Activated T-cell treated with anti-CD3 and anti-CD28 coated beads for 4 hours (primary cell): ENCODE data around the gene RAB37.
A peak's percentile ranks its signal among the peaks of the same experiment; 100 is the strongest.

Experiments used
- DNase-seq: peaks from one replicate; pipeline ENCODE4 v3.0.0-alpha.2; 2020

RAB37 gene

DNA sequence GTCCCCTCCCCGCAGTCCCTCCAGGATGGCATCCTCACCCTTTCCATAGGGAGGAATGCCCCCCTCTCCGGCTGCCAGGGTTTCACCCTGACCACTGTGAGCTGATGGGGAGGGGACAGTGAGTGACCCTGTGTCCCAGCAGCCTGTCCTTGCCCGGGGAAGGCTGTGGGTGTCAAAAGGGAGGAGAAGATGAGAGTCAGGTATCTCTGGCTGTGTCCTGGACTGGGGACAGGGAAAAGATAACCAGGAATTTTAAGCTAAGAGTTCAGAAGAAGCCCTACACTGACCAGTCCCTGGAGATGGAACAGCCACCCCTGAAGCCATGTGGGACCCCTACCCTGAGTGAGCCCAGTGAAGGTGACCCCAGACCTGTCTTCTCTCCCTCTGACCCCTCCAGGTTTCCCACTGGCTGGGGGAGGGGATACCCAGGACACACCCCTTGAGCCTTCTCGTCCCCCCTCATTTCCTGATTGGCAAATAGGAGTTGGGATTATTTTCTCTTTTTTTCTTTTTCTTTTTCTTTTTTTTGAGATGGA lies 27.8 kb downstream of the RAB37 start:
- no peak for DNase-seq

DNA sequence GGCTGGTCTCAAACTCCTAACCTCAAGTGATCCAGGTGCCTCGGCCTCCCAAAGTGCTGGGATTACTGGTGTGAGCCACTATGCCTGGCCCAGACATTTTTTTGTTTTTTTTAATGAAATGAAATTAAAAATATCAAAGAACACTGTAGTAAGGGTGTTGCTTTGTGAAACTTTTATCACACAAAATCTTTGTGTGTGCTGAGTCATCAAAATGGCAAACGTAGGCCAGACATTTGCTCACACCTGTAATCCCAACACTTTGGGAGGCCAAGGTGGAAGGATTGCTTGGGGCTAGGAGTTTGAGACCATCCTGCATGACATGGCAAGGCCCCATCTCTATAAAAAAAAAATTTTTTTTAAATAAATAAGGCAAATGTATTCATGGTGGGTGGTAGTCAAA lies 29.4 kb downstream of the RAB37 start:
- DNase-seq: no peak

DNA sequence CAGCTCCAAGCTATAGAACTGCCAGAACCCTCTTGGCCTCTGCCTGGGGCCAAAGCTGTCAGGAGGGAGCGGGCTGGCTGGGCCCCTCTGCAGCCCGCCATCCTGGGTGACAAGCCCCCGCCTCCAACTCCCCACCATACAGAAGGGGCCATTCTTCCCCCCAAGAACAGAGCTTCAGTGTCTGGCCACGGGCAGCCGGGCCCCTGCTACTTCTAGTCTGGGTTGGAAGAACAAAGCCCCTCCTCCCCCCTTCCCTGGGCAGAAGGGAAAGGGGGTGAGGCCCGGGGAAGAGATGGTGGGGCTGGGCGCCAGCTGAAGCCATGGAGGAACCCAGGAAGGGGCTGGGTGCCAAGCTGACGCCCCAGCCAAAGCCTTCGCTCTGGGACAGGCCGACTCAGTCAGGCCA lies 30.1 kb downstream of the RAB37 start:
- DNase-seq: no peak

DNA sequence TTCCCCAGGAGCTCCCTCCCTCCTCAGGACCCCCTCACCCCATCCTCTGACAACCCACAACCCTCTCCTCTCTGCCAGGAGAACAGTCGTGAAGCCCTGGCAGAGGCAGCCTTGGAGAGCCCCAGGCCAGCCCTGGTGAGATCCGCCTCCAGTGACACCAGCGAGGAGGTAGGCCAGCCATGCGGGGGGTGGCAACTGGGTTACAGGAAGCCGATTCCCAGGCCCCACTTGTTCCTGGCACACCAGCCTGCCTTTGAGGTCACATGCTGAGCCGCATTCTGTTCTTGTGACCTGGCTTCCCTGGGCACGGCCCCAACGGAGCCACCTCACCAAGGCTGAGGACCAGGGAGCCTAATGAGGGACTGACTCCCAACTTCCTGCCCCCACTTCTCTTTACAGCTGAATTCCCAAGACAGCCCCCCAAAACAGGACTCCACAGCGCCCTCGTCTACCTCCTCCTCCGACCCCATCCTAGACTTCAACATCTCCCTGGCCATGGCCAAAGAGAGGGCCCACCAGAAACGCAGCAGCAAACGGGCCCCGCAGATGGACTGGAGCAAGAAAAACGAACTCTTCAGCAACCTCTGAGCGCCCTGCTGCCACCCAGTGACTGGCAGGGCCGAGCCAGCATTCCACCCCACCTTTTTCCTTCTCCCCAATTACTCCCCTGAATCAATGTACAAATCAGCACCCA lies 31.2 kb downstream of the RAB37 start:
- no peak for DNase-seq

DNA sequence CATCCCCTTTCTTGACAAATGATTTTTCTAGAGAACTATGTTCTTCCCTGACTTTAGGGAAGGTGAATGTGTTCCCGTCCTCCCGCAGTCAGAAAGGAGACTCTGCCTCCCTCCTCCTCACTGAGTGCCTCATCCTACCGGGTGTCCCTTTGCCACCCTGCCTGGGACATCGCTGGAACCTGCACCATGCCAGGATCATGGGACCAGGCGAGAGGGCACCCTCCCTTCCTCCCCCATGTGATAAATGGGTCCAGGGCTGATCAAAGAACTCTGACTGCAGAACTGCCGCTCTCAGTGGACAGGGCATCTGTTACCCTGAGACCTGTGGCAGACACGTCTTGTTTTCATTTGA lies 31.7 kb downstream of the RAB37 start:
- DNase-seq: no peak

DNA sequence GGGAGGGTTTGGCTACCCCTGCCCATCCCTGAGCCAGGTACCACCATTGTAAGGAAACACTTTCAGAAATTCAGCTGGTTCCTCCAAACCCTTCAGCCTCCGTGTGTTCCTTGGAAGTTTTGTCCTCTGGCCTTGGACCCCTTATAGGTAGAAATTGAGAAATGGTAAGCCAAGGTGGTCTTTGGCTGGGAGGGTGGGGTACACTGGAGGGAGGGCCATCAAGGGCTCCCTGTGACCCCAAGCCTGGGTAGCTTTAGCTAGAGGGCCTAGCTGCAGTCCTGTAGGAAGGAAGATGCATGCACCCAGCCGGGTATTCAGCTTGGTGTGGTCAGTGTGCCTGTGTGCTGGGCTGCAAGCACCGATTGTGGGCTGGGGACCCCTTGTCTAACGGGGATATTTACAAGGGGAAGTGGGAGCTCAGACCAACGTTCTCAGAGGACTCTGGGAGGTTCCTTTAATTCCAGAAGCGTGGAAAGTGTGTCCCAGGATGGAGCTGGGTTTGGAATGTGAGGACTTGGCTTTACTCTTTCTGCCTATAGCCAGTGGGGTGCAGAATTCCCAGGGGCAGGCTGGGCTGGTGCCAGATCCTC lies 32.3 kb downstream of the RAB37 start:
- no peak for DNase-seq

DNA sequence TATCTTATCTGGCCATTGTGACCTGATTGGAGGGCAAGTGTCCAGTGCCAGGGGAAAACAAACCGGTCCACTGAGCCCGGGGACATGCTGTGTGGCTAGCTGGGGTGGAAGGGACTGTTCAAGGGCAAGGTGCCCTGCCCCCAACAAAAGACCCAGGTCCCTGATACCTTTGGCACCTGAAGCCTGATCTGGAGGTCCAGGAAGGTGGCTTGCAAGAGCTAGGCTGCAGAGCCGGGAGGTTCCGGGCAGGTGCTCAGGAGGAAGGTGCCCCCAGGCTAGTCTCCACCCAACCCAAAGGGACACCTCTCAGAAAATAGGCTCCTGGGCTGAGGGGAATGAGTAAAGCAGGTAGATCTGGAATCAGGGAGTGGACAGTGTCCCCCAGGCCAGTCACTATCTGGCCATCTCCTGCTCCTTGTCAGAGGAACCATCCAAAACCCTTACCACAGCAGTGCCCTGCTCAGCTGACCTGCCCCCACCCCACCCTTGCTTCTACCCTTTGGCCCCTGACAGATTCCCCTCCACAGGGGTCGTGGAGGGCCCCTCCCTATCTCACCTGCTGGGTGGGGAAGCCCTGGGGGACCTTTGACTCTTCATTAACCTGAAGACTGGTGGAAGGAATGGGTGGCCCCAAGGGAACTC lies 32.9 kb downstream of the RAB37 start:
- no peak for DNase-seq

DNA sequence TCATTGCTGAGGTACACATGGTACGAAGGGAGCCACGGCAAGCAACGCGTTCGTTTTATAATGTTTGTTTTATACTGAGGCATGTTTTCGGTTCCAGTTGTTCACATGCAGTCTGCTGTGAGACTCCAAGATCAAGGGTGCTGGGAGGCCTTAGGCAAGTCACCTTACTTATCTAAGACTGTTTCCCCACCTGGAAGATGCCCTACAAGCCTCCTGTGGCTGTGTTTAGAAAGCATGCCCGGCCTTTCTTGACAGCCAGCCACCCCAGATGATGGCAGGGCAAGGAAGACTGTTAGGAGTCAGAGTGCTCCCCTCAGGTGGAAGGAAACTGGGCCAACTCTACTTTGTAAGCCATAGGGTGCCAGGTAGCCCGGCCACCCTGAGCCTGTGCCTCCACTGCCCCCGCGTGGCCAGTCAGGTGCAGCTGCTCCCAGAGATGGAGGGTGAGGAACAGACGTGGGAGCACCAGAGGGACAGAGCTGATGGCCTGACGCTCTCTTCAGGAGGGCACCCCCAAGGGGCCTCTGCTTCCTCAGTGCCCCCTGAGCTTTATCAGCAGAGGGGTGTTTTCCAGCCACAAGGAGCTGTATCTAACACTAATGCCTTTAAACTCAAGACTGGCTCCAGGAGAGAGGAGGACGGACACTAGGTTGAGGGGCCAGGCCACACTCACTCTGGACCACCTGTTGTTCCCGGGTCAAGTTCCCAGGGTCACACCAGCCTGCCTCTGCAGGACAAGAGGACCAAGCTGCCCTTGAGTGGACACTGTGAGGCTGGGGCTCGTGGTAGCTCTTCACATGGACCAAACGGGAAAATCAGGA lies 33.7 kb downstream of the RAB37 start:
- peak; percentile 60 for DNase-seq

DNA sequence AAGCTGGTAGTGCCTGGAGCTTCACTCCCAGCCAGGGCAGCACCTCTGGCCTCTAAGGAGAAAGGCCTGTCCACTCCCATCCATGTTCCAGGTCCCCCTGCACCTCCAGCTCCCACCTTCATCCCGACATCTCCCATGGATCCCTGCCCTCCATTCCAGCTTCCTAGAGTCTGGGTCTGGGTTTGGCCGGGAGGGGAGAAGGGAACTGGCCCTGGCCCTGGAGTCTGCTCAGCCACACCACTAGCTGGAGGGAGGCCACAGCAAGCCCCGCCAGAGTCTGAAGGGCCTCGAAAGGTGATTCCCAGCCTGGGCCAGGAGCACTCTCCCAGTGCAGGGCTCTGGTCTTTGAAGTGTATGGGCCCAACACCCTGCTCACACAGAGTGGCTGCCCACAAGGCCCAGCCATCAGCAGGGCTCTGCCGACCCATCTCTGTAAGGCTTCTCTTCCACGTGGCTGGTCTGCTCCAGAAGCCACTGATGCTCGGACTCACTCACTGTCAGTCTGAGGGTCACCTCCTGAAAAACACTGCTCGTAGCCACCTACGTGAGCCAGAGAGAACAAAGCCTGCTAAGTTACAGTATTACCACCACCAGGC lies 34.4 kb downstream of the RAB37 start:
- DNase-seq: no peak

DNA sequence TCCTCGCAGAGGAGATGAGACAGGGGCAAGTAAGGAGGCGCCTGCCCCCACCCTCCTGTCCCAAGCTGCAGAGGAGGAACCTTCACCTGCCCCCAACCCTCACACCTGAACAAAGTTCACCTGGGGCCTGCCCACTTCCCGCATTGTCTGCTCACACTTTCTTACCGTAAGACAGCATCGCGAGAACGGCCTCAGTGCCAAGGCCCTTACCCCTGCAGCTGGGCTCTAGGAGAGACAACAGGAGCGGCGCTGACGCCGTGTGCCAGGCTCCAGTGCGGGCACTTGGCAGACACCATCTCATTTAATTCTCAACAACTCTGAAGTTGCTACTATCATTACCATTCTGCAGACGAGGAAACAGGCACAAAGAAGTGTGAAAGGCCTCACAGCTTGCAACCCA lies 35.0 kb downstream of the RAB37 start:
- no peak for DNase-seq

DNA sequence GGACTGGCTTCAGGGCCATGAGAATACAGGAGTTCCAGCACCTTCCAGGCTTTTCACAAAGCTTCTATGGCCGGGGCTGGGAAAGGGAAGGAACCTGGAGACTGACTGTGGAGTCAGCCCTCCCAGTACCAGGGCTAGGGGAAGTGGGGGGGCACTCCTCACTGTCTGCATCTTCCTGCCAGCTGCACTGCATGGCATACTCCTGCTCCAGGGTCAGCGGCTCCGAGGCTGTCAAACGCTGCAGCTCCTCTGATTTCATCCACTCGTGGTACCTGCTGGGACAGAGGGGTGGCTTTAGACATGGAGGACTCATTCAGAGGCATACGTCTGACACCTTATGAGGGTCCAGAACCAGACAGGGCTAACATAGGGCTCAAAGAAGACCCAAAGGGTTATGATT lies 36.4 kb downstream of the RAB37 start:
- no peak for DNase-seq

DNA sequence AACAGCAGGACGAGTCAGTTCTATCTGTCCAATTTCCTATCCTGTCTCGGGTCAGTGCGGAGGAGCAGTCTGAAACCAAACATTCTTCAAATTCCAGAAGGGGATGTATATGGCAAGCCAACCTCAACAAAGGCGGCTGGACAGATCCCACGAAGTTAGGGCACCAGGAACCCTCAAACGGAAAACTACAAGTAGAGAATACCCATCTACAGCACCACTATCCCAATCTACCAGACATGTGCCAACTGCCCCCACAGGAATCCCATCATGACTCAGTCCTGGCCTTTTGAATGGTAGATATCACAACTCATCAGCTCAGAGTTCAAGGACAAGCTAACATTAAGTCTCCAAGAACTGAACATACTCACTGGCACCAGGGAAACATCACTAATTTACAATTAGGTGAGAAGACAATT lies 36.8 kb downstream of the RAB37 start:
- DNase-seq: no peak

DNA sequence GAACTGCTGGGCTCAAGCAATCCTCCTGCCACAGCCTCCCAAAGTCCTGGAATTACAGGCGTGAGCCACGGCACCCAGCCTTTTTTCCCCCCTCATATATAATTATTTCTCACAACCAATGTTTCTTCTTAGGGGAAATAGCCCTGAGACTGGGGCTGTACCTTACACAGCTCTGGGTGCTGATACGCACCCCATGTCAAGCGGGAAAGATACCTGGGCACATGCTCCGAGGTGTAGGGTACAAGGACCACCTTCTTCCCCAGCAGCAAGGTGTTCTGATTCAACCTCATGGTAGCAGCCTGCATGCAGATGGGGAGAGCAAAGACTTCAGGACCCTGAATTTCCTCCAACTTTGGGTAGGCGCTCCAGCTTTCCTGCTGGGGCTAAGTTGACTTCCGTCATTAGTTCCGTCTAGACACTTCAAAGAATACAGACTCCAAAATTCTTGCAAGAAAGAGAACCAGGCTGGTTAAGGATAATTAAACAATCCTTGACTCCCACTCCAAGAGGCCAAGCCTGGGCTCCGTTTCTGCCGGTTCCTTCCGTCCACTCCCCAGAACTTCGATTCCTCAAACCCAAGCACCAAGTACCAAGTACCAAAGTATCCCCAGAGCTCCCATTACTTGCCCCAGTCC lies 38.5 kb downstream of the RAB37 start:
- no peak for DNase-seq

DNA sequence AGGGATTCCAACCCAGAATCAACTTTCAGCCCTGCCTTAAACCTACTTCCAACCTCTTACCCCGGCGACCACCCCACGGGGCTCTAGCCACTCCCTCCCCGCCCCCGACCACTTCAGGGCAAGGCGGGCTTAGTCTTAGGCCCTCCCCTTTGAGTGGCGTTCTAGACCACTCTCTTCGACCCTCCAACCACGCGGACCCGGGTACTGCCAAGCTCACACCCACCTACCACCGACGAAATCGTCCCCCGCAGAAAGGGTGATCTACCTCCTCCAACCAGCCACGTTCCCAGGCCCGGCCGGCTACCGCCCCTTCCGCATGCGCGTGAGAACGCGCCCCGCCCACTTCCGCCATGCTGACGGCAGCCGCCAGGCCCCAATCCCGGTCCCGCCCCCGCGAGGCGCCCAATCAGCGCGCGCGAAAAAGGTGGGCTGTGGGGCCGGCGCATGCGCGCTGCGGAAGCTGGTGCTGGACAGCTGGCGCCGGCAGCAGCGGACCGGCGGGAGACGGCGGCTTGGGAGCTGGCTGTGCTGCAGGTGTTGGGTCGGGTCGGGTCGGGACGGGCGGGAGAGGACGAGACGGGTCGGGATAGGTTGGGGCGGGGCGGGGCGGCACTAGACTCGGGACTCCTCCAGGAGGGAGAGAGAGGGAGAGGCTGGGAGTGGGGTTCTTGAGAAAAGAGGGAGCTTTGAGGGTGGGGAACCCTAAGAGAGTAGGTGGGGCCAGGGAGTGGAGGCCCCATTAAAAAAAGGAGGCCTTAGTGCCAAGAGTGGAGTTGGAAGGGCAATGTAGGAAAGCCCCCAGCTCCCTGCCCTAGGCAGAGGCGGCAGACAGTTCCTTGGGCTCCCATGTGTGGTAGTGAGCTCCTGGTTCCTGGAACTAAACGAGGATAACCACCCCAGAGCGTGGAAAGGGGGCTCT lies 39.2 kb downstream of the RAB37 start, which contains the start of gene NAT9:
Gene NAT9, minus strand, starts transcription at position 302 of the 919 bp plus-strand sequence. CDS start 647 bp downstream, outside the sequence.
- peak; percentile 99 for DNase-seq

DNA sequence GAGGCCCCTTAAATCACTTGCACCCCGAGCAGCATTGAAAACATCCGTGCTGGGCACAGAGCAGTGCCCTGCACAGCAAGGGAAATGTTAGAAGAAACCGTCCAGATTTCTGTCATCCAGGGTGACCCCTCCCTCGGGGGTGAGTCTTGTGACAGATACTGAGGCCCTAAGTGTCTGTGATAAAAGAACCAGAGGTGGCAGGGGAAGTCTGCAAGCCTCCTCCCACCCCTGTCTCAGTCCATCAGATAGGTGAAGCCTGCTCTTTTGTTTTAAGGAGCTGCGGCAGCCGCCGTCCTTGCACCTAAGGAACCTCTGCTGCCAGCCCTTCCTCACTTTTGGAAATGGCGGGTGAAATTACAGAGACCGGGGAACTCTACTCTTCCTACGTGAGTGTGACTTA lies 39.9 kb downstream of the RAB37 start:
- DNase-seq: no peak

DNA sequence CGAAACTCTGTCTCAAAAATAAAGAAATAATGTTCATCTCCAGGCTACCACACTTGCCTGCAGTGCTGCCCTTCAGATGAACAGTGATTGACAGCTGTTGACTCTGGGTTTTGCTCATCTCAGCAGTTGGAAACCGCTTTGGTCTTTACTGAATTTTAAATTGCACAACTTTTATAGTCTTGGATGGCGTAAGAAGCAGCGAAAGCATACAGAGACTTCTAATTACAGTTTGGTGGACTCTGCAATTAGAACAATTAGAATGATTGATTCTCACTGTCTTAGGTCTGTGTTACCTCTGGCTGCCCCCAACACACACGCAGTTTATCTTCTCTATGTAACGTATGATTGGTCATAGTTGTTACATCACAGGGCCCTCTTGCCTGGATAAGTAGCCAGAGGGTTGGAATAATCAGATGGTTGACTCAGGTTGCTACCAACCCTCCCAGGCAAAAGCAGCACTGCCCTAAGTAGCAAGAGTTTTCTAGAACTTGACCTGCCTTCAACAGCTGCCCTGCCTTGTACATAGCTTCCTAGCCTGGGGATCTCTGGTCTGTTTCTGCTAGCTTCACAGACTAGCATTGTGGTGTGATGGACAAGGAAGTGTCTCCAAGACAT lies 41.0 kb downstream of the RAB37 start:
- no peak for DNase-seq

DNA sequence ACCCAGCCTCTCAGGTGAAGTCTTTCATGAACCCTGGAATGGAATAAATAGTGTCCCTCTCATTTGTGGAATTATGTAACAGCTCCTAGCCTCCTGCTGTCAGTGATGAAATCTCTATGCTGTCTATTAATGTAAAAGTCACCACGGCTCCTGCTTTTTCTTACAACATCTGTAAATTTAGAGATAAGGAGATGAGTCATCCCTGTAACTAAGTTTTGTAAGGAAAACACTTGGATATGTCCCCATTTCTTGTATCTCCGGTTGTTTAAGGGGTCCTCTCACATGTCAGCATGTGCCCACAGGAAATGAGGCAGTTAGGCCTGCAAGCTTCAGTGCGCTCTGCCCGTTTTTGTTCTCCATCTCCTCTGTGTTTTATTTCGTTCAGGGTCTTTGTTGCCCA lies 41.9 kb downstream of the RAB37 start:
- DNase-seq: no peak

DNA sequence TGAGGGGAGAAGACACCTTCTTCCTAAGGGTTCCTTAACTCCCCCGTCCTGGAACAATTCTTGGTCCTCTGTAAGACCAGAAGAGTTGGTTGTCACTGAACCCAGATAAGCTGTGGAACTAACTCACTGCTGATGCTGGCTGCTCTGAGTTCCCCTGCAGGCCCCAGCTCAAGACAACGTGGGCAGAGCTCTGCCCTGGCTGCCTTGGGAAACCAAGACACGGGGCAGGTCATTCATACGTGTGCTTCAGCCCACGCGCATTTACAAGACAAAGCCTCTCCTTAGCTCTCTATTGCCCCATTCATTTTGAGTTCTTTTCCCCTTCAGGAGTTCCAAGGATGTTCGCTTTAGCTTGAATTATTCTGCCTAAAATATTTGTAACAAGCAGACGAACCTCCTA lies 42.4 kb downstream of the RAB37 start:
- no peak for DNase-seq

DNA sequence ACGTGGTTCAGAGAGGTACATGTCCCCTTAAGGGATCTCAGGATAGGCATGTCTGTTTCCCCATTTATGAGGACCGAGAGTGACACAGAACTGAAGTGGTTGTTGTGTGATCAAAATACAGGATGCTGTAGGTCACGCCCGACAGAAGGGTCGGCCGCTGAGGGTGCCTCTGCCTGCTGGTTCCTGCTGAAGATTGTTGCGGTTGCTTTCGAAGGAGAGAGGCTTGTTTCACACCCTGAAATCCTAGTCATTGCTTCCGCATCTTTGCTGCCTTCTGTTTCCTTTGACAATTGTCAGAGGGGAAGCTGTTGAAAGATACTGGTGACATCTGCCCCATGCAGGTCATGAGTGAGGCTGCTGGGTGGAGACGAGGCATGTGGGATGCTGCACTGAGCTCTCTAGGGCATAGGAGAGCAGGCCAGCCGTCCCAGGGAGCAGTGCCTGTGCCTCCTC lies 42.9 kb downstream of the RAB37 start:
- DNase-seq: no peak

DNA sequence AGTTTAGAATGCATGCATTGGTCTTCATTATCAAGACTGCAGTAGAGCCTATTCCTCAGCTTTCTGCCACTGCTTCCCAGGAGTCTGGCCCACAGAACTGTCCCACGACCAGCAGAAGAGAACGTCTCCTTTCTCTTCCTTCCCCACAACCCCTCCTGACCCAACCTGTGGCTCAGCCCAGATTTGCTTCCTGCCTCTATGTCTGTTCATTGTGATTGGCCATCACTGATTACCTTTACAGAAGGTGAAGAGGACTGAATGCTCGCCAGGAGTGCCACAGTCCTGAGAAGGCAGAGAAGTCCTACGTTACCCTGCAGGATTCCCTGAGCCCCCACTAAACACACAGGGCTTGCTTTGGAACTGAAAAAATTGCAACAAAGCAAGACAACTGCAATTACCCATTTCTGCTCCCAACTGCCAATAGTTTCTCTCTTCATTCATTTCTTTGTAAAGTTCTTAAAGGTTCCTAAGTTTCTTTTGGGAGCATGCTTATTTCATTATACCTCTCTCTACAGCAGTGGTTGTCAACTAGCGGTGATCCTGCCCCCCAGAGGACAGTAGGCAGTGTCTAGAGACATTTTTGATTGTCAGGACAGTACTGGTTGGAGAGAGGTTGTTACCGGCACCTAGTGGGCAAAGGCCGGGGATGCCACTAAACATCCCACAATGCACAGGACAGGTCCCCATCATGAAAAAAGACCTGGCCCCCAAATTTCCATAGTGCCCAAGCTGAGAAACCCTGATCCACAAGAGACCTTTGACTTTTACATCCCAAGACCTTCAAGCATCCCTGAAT lies 43.6 kb downstream of the RAB37 start:
- DNase-seq: no peak
